ENCODE results near the gene PTPRF.

The PTPRF gene

GRCh38 chr1:43612406-43612805 is 81.7 kb downstream of the PTPRF start:
- TF ChIP-seq SIN3A (IDR thresholded peaks at IDR 0.05; ENCODE audit: borderline replicate concordance, insufficient read depth, low read length) (no peak), TAF1 (IDR thresholded peaks at IDR 0.05; ENCODE audit: borderline replicate concordance, insufficient read depth, low read length) (no peak), FOXP2 (optimal IDR thresholded peaks at IDR 0.05; ENCODE audit: borderline replicate concordance, extremely low read depth, extremely low read length, insufficient read depth) (no peak), REST (IDR thresholded peaks at IDR 0.05; ENCODE audit: insufficient read depth in 1 of 2, low read depth in 2 of 2, low read length in 2 of 2) (no peak), POLR2AphosphoS5 (IDR thresholded peaks at IDR 0.05; ENCODE audit: low read depth, low read length) (no peak)

DNA sequence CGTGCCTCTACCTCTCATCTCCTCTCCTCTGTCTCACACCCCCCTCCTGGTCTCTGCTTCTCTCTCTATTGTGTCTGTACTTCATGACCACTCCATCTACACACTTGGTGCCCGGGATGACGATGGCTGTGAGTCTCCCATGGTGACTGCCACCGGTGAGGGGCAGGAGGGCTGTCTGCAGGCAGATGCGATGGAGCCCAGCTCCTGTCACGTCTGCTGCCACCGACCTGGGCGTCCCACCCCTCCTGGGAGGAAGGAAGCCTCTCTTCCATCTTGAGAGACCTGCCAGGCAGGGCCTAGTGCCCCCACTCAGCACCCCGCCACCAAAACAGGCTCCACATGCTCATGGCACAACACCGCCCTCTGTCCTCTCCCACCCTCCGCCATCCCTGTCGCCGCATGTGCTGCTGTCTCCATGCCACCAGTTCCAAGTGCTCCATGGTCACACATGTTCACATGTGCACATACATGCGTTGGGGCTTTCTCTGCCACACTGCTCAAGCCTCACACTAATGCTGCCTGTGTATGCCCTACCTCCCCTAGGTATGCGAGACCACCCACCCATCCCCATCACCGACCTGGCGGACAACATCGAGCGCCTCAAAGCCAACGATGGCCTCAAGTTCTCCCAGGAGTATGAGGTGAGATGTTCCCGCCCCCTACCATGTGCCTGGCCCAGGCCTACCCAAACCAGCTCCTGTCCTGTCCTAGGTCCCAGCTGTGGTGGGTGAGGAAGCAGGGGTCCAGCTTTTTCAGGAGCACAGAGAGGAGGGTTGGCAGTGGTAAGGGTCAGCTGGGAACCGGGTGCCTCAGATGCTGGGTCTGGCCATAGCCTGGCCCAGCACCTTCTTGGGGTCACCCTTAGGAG is 82.6 kb downstream of the PTPRF start:
- no peak for TF ChIP-seq TAF1 (IDR thresholded peaks at IDR 0.05; ENCODE audit: borderline replicate concordance, insufficient read depth, low read length)

GRCh38 chr1:43614211-43614610 is 83.5 kb downstream of the PTPRF start:
- TF ChIP-seq POLR2AphosphoS5 (IDR thresholded peaks at IDR 0.05; ENCODE audit: low read depth, low read length) (no peak), REST (IDR thresholded peaks at IDR 0.05; ENCODE audit: insufficient read depth in 1 of 2, low read depth in 2 of 2, low read length in 2 of 2) (no peak)

DNA sequence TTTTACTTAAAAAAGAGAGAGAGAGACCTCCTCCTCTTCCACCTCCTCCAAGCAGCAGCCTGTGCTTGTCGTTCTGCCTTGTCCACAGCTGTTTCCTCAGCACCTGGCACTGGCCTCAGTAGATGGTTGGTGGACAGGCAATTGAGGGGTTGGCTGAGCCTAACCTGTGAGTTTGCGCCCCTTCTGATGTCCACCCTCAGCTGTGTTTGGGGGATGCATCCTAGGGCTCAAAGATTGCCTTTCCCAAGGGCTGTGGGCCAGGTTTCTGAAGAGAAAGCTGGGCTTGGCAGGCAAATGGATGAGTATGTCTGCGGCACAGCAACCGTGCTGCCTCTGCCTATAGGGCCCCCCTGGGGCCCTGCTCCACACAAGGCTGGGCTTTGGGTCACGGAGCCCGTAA is 84.2 kb downstream of the PTPRF start:
- no peak for TF ChIP-seq FOXP2 (optimal IDR thresholded peaks at IDR 0.05; ENCODE audit: borderline replicate concordance, extremely low read depth, extremely low read length, insufficient read depth)
- no peak for TF ChIP-seq POLR2AphosphoS5 (IDR thresholded peaks at IDR 0.05; ENCODE audit: low read depth, low read length)
- no peak for TF ChIP-seq SIN3A (IDR thresholded peaks at IDR 0.05; ENCODE audit: borderline replicate concordance, insufficient read depth, low read length)
- TF ChIP-seq TAF1 (IDR thresholded peaks at IDR 0.05; ENCODE audit: borderline replicate concordance, insufficient read depth, low read length), result no peak
- no peak for TF ChIP-seq REST (IDR thresholded peaks at IDR 0.05; ENCODE audit: insufficient read depth in 1 of 2, low read depth in 2 of 2, low read length in 2 of 2)

GRCh38 chr1:43616383-43616782 is 85.7 kb downstream of the PTPRF start:
- no peak for TF ChIP-seq POLR2AphosphoS5 (IDR thresholded peaks at IDR 0.05; ENCODE audit: low read depth, low read length)
- TF ChIP-seq TAF1 (IDR thresholded peaks at IDR 0.05; ENCODE audit: borderline replicate concordance, insufficient read depth, low read length), result no peak
- no peak for TF ChIP-seq REST (IDR thresholded peaks at IDR 0.05; ENCODE audit: insufficient read depth in 1 of 2, low read depth in 2 of 2, low read length in 2 of 2)
- TF ChIP-seq FOXP2 (optimal IDR thresholded peaks at IDR 0.05; ENCODE audit: borderline replicate concordance, extremely low read depth, extremely low read length, insufficient read depth), result no peak
- no peak for TF ChIP-seq SIN3A (IDR thresholded peaks at IDR 0.05; ENCODE audit: borderline replicate concordance, insufficient read depth, low read length)

Measured in PFSK-1 (cell line).